ENCODE results near the gene BNC2.

DNA sequence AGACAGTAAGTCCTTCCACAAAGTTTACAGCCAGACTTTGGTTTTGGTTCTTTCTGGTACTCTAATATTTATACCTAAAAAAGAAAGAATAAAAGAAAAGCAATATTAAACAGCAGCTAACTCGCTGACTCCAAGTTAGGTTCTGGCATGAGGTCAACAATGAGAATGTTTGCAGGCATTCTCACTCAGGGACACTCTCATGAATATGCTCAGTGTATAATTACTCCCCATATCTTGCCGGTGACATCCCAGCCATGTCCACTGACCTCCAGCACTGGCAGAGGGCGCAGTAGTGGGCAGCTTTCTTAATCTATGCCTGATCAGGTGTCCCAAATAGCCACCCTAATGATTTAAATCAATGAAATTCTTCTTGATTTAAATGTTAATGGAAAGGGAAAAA lies 151.5 kb downstream of the BNC2 start:
- TF ChIP-seq, protein P1, sequence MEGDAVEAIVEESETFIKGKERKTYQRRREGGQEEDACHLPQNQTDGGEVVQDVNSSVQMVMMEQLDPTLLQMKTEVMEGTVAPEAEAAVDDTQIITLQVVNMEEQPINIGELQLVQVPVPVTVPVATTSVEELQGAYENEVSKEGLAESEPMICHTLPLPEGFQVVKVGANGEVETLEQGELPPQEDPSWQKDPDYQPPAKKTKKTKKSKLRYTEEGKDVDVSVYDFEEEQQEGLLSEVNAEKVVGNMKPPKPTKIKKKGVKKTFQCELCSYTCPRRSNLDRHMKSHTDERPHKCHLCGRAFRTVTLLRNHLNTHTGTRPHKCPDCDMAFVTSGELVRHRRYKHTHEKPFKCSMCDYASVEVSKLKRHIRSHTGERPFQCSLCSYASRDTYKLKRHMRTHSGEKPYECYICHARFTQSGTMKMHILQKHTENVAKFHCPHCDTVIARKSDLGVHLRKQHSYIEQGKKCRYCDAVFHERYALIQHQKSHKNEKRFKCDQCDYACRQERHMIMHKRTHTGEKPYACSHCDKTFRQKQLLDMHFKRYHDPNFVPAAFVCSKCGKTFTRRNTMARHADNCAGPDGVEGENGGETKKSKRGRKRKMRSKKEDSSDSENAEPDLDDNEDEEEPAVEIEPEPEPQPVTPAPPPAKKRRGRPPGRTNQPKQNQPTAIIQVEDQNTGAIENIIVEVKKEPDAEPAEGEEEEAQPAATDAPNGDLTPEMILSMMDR (IDR thresholded peaks at IDR 0.05; ENCODE audit: insufficient read depth, low read length), result no peak
- TF ChIP-seq POLR2AphosphoS5 (IDR thresholded peaks at IDR 0.05; ENCODE audit: low read depth), result no peak
- TF ChIP-seq, protein P2, sequence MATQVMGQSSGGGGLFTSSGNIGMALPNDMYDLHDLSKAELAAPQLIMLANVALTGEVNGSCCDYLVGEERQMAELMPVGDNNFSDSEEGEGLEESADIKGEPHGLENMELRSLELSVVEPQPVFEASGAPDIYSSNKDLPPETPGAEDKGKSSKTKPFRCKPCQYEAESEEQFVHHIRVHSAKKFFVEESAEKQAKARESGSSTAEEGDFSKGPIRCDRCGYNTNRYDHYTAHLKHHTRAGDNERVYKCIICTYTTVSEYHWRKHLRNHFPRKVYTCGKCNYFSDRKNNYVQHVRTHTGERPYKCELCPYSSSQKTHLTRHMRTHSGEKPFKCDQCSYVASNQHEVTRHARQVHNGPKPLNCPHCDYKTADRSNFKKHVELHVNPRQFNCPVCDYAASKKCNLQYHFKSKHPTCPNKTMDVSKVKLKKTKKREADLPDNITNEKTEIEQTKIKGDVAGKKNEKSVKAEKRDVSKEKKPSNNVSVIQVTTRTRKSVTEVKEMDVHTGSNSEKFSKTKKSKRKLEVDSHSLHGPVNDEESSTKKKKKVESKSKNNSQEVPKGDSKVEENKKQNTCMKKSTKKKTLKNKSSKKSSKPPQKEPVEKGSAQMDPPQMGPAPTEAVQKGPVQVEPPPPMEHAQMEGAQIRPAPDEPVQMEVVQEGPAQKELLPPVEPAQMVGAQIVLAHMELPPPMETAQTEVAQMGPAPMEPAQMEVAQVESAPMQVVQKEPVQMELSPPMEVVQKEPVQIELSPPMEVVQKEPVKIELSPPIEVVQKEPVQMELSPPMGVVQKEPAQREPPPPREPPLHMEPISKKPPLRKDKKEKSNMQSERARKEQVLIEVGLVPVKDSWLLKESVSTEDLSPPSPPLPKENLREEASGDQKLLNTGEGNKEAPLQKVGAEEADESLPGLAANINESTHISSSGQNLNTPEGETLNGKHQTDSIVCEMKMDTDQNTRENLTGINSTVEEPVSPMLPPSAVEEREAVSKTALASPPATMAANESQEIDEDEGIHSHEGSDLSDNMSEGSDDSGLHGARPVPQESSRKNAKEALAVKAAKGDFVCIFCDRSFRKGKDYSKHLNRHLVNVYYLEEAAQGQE (IDR thresholded peaks at IDR 0.05; ENCODE audit: insufficient replicate concordance, low read depth), result no peak
